Fibroblast of lung (primary cell): Measurements from ENCODE around the gene TMEM270. TPM values are rescaled to one million over a fixed set of nuclear protein-coding genes. Genes with fewer than 3 reads are reported as not detected.

Source experiments
- DNase-seq, 2 donors: peaks; one replicate each; pipeline versions ENCODE4 v3.0.0 to v3.0.0-alpha.2; 2010; ENCODE audit warnings: low read depth in 2 of 2
- H2AFZ ChIP-seq: 2 replicates; pipeline ENCODE4 v1.5.1; 2012; ENCODE audit warnings: low read length, control low read depth, inconsistent platforms
- H3K27ac ChIP-seq: 2 replicates; pipeline ENCODE4 v1.5.1; 2011; ENCODE audit warnings: low read length, control low read depth; ENCODE audit not compliant: insufficient read depth
- H3K27me3 ChIP-seq: 2 replicates; pipeline ENCODE4 v1.5.1; 2011; ENCODE audit warnings: mild to moderate bottlenecking, low read length; ENCODE audit not compliant: control insufficient read depth, insufficient read depth
- H3K36me3 ChIP-seq: 2 replicates; pipeline ENCODE4 v1.5.1; 2011; ENCODE audit warnings: low read length; ENCODE audit not compliant: control insufficient read depth, insufficient read depth
- H3K4me1 ChIP-seq: 2 replicates; pipeline ENCODE4 v1.5.1; 2011; ENCODE audit warnings: low read length; ENCODE audit not compliant: control insufficient read depth, insufficient read depth; ENCODE audit errors: extremely low read depth
- H3K4me2 ChIP-seq: 2 replicates; pipeline ENCODE4 v1.5.1; 2011; ENCODE audit warnings: low read length, control low read depth; ENCODE audit not compliant: insufficient read depth; ENCODE audit errors: extremely low read depth
- H3K4me3 ChIP-seq, 4 experiments: fragments of 200-600 bp in 1 of 4; sonication (generic) in 1 of 4; replicated peaks in 1 of 4; 2 replicates each; pipeline ENCODE4 v1.5.1; 2011 to 2016; ENCODE audit warnings: low read length in 4 of 4, low read depth in 3 of 4, mild to moderate bottlenecking in 3 of 4, control low read depth in 2 of 4, inconsistent platforms in 1 of 4, mixed read lengths in 1 of 4; ENCODE audit not compliant: insufficient read depth in 1 of 4; ENCODE audit errors: control extremely low read depth in 1 of 4
- H3K79me2 ChIP-seq: 2 replicates; pipeline ENCODE4 v1.5.1; 2012; ENCODE audit warnings: mild to moderate bottlenecking, low read length, inconsistent platforms; ENCODE audit not compliant: control insufficient read depth, insufficient read depth
- H3K9ac ChIP-seq: 2 replicates; pipeline ENCODE4 v1.5.1; 2011; ENCODE audit warnings: mild to moderate bottlenecking, low read length, control low read depth; ENCODE audit not compliant: insufficient read depth
- H3K9me3 ChIP-seq: 2 replicates; pipeline ENCODE4 v1.5.1; 2012; ENCODE audit warnings: low read depth, low read length; ENCODE audit not compliant: control insufficient read depth, insufficient read depth
- H4K20me1 ChIP-seq: 2 replicates; pipeline ENCODE4 v1.5.1; 2011; ENCODE audit warnings: low read length; ENCODE audit not compliant: control insufficient read depth, insufficient read depth; ENCODE audit errors: extremely low read depth
- EZH2 ChIP-seq: IDR thresholded peaks from 2 replicates; pipeline ENCODE4 v1.5.1; 2012; ENCODE audit warnings: low read length, control low read depth, mild to moderate bottlenecking; ENCODE audit errors: missing control alignments
- polyA plus RNA-seq, 2 donors: library from polyadenylated mRNA; depleted of rRNA in 1 of 2; stranded (reverse) in 1 of 2; unstranded in 1 of 2; fragments of >200 nt; gene quantifications; 2 replicates each; pipeline ENCODE4 v1.2.1, GENCODE V29; 2011 to 2012; ENCODE audit warnings: missing spikeins in 1 of 2
- total RNA-seq: library from RNA; depleted of rRNA; stranded (reverse); fragments of >200 nt; gene quantifications from 2 replicates; pipeline ENCODE4 v1.2.1, GENCODE V29; 2014
- TF ChIP-seq, protein P1 (sequence below), 2 donors: IDR thresholded peaks in 1 of 2; conservative IDR thresholded peaks in 1 of 2; 1 replicate in 1 of 2; 2 replicates in 1 of 2; pipeline ENCODE4 v1.5.1; 2011 to 2012; ENCODE audit warnings: low read length in 2 of 2, control low read depth in 1 of 2, inconsistent platforms in 1 of 2, low read depth in 1 of 2, mild to moderate bottlenecking in 1 of 2

Gene TMEM270
- total and polyA plus RNA-seq, 2 donors (not counting 1 experiment from before 2014, with no cell fraction given): not detected

DNA sequence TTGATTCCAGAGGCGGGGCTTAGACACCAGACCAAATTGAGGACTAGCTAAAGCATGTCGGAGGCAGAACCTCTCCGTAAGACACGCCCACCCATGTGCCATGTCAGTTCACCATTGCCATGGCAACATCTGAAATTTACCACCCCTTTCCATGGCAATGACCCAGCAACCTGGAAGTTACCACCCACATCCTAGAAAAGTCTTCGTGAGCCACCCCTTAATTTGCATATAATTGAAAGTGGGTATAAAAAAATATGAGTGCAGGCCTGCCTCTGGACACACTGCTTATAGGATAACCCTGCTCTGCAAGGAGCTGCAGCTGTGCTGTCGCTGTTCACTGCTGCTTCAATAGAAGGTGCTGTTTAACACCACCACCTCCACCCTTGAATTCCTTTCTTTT lies 28.0 kb downstream of the TMEM270 start:
- no peak overlapping the region for H3K27ac ChIP-seq
- H3K36me3 ChIP-seq: no peaks in the 10 kb centered on the region
- no peak overlapping the region for H2AFZ ChIP-seq
- no peak for TF ChIP-seq EZH2
- TF ChIP-seq, protein P1, sequence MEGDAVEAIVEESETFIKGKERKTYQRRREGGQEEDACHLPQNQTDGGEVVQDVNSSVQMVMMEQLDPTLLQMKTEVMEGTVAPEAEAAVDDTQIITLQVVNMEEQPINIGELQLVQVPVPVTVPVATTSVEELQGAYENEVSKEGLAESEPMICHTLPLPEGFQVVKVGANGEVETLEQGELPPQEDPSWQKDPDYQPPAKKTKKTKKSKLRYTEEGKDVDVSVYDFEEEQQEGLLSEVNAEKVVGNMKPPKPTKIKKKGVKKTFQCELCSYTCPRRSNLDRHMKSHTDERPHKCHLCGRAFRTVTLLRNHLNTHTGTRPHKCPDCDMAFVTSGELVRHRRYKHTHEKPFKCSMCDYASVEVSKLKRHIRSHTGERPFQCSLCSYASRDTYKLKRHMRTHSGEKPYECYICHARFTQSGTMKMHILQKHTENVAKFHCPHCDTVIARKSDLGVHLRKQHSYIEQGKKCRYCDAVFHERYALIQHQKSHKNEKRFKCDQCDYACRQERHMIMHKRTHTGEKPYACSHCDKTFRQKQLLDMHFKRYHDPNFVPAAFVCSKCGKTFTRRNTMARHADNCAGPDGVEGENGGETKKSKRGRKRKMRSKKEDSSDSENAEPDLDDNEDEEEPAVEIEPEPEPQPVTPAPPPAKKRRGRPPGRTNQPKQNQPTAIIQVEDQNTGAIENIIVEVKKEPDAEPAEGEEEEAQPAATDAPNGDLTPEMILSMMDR (conservative IDR thresholded peaks at IDR 0.05 in 1 of 2, IDR thresholded peaks at IDR 0.05 in 1 of 2; ENCODE audit: low read depth in 1 of 2, low read length in 2 of 2): no peak
- peaks cover 20% of the 10 kb centered on the region for H3K4me1 ChIP-seq
- no peak overlapping the region for H3K4me2 ChIP-seq
- H4K20me1 ChIP-seq: no peaks in the 10 kb centered on the region
- no peaks in the 10 kb centered on the region for H3K79me2 ChIP-seq
- no peaks in the 10 kb centered on the region for H3K27me3 ChIP-seq
- H3K9me3 ChIP-seq: no peaks in the 10 kb centered on the region
- peak in 1 of 2 donors; percentile 17 for DNase-seq
- H3K4me3 ChIP-seq: no peak overlapping the region
- H3K9ac ChIP-seq: no peak overlapping the region

DNA sequence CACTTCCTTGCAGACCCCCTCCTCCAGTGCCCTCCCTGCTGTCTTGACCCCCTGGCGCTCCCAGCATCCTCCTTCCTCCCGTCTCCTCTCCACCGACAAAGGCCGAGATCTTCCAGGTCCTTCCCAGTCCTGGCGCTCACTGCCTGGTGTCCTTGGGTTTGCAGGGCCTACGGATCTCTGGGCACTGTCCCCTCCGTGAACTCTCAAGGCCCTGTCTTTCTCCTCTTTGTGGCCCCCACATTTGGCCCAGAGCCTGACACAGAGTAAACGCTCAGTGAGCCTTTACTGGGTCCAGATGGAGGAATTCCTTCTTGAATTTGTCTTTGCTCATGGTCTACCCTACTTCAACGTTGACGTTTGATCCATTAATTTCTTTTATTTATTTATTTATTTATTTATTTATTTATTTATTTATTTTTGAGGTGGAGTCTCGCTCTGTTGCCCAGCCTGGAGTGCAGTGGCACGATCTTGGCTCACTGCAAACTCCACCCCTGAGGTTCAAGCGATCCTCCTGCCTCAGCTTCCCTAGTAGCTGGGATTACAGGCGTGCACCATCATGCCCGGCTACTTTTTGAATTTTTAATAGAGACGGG lies 29.7 kb downstream of the TMEM270 start:
- TF ChIP-seq, protein P1 (conservative IDR thresholded peaks at IDR 0.05 in 1 of 2, IDR thresholded peaks at IDR 0.05 in 1 of 2; ENCODE audit: low read depth in 1 of 2, low read length in 2 of 2): no peak
- no peak for TF ChIP-seq EZH2
- Histone ChIP-seq H2AFZ (no peak overlapping the region), H3K27me3 (no peaks in the 10 kb centered on the region)

DNA sequence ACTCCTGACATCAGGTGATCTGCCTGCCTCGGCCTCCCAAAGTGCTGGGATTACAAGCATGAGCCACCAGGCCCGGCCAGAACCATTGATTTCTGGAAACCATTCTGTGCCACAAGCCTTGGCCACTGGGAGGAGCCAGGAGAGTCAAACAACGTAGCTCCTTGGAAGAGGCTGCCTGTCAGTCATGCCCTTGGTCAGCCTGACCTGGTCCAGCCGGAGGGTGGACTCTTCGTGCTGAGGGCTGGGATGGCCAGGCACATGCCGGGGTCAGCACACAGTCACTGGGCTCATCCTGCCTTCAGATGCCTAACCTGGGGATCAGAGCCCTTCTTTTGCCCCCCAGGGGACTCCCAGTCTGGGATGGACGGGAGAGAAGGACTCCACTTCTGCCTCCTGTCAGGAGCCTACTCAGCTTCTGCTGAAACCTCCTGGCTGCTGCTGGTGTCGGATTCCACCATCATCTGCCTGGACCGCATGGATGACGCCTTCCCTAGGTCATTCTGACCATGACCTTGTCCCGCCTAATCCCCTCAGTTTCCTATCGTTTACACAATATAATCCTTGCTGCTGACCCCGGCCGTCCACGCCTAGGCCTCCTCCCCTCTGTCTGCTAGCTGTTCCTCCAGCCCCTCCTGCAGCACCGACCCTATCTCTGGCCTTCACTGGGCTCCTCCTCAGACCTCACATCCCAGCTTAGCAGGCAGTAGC lies 30.4 kb downstream of the TMEM270 start:
- H3K4me3 ChIP-seq: no peak overlapping the region
- peaks cover 26% of the 10 kb centered on the region for H3K4me1 ChIP-seq
- H3K79me2 ChIP-seq: no peaks in the 10 kb centered on the region
- no peaks in the 10 kb centered on the region for H3K9me3 ChIP-seq
- H3K9ac ChIP-seq: peak overlapping the region; percentile 20
- H3K27ac ChIP-seq: peak overlapping the region; percentile 46
- no peak overlapping the region for H3K4me2 ChIP-seq
- H2AFZ ChIP-seq: no peak overlapping the region
- TF ChIP-seq, protein P1 (conservative IDR thresholded peaks at IDR 0.05 in 1 of 2, IDR thresholded peaks at IDR 0.05 in 1 of 2; ENCODE audit: low read depth in 1 of 2, low read length in 2 of 2): peak; percentile 9 to 23
- TF ChIP-seq EZH2: no peak
- no peaks in the 10 kb centered on the region for H4K20me1 ChIP-seq
- no peaks in the 10 kb centered on the region for H3K36me3 ChIP-seq
- no peaks in the 10 kb centered on the region for H3K27me3 ChIP-seq
- peak in 1 of 2 donors; percentile 22 for DNase-seq

More for the DNA sequence above, 29.7 kb downstream of the TMEM270 start:
- no peaks in the 10 kb centered on the region for H3K36me3 ChIP-seq
- no peak overlapping the region for H3K4me2 ChIP-seq
- H3K4me1 ChIP-seq: peaks cover 29% of the 10 kb centered on the region
- no peaks in the 10 kb centered on the region for H3K79me2 ChIP-seq
- H3K9me3 ChIP-seq: no peaks in the 10 kb centered on the region
- peak in 1 of 2 donors; percentile 49 for DNase-seq
- H3K9ac ChIP-seq: no peak overlapping the region
- no peak overlapping the region for H3K4me3 ChIP-seq
- no peaks in the 10 kb centered on the region for H4K20me1 ChIP-seq
- H3K27ac ChIP-seq: no peak overlapping the region
